ENCODE results near the gene ZFR2.

DNA sequence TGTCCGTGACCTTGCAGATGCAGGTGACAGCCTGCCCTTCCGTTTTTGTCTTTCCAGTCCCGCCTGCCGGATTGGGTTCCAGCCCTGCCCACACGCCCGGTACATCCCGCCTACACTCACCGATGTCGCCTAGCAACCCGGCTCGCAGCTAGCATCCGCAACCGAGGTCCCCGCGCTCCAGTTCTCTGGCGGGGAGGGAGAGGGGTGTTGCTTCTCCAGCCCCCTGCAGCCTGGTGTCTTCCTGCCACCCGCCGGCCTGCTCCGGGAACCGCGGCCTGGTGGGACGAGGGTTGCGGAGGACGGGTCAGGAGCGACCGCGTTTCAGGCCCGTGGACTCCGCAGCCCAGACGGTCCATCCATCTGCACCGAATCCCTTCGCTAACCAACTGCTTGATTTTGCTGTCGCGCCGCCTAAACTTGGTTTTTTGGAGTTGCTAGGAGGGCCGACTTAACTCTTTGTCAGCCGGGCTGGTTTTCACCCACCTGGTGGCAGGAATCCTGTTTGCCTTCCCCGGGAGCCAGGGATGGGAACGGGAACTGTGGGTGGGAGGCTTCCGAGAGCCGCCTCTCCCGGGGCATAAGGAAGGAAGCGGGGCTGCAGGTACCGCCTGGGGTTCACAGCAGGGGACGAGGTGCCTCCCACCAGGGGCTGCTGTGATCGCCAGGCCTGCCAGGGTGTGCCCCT, 67.3 kb downstream of the ZFR2 start:
- no peak for TF ChIP-seq POLR2A (IDR thresholded peaks at IDR 0.05)
- TF ChIP-seq, protein P1, sequence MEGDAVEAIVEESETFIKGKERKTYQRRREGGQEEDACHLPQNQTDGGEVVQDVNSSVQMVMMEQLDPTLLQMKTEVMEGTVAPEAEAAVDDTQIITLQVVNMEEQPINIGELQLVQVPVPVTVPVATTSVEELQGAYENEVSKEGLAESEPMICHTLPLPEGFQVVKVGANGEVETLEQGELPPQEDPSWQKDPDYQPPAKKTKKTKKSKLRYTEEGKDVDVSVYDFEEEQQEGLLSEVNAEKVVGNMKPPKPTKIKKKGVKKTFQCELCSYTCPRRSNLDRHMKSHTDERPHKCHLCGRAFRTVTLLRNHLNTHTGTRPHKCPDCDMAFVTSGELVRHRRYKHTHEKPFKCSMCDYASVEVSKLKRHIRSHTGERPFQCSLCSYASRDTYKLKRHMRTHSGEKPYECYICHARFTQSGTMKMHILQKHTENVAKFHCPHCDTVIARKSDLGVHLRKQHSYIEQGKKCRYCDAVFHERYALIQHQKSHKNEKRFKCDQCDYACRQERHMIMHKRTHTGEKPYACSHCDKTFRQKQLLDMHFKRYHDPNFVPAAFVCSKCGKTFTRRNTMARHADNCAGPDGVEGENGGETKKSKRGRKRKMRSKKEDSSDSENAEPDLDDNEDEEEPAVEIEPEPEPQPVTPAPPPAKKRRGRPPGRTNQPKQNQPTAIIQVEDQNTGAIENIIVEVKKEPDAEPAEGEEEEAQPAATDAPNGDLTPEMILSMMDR (IDR thresholded peaks at IDR 0.05) = no peak
